ENCODE results near the gene SENP6.

DNA sequence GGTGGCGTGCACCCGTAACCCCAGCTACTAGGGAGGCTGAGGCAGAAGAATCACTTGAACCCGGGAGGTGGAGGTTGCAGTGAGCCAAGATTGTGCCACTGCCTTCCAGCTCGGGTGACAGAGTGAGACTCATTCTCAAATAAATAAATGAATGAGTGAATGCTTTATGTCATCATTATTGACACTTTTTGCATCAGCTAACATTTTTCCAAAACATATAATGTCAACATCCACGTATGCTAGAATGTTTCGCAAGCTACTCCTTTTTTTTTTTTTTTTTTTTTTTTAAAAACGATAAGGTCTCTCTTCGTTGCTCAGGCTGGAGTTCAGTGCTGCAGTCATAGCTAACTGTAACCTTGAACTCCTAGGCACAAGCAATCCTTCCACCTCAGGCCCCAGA is 72.2 kb downstream of the SENP6 start:
- TF ChIP-seq, protein P1, sequence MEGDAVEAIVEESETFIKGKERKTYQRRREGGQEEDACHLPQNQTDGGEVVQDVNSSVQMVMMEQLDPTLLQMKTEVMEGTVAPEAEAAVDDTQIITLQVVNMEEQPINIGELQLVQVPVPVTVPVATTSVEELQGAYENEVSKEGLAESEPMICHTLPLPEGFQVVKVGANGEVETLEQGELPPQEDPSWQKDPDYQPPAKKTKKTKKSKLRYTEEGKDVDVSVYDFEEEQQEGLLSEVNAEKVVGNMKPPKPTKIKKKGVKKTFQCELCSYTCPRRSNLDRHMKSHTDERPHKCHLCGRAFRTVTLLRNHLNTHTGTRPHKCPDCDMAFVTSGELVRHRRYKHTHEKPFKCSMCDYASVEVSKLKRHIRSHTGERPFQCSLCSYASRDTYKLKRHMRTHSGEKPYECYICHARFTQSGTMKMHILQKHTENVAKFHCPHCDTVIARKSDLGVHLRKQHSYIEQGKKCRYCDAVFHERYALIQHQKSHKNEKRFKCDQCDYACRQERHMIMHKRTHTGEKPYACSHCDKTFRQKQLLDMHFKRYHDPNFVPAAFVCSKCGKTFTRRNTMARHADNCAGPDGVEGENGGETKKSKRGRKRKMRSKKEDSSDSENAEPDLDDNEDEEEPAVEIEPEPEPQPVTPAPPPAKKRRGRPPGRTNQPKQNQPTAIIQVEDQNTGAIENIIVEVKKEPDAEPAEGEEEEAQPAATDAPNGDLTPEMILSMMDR (IDR thresholded peaks at IDR 0.05; ENCODE audit: low read depth, low read length, missing input control): no peak
- no peak for TF ChIP-seq TAF1 (conservative IDR thresholded peaks at IDR 0.05)
- no peak for TF ChIP-seq YY1 (IDR thresholded peaks at IDR 0.05)
- TF ChIP-seq, protein P2, sequence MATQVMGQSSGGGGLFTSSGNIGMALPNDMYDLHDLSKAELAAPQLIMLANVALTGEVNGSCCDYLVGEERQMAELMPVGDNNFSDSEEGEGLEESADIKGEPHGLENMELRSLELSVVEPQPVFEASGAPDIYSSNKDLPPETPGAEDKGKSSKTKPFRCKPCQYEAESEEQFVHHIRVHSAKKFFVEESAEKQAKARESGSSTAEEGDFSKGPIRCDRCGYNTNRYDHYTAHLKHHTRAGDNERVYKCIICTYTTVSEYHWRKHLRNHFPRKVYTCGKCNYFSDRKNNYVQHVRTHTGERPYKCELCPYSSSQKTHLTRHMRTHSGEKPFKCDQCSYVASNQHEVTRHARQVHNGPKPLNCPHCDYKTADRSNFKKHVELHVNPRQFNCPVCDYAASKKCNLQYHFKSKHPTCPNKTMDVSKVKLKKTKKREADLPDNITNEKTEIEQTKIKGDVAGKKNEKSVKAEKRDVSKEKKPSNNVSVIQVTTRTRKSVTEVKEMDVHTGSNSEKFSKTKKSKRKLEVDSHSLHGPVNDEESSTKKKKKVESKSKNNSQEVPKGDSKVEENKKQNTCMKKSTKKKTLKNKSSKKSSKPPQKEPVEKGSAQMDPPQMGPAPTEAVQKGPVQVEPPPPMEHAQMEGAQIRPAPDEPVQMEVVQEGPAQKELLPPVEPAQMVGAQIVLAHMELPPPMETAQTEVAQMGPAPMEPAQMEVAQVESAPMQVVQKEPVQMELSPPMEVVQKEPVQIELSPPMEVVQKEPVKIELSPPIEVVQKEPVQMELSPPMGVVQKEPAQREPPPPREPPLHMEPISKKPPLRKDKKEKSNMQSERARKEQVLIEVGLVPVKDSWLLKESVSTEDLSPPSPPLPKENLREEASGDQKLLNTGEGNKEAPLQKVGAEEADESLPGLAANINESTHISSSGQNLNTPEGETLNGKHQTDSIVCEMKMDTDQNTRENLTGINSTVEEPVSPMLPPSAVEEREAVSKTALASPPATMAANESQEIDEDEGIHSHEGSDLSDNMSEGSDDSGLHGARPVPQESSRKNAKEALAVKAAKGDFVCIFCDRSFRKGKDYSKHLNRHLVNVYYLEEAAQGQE (IDR thresholded peaks at IDR 0.05): no peak
- no peak for TF ChIP-seq SP1 (IDR thresholded peaks at IDR 0.05)
- TF ChIP-seq GABPA (IDR thresholded peaks at IDR 0.05 in 1 of 2, conservative IDR thresholded peaks at IDR 0.05 in 1 of 2): no peak
- TF ChIP-seq NR2F2 (IDR thresholded peaks at IDR 0.05): no peak
- no peak for TF ChIP-seq FOXA1 (IDR thresholded peaks at IDR 0.05)
- no peak for TF ChIP-seq RAD21 (IDR thresholded peaks at IDR 0.05)
- TF ChIP-seq, protein P3, sequence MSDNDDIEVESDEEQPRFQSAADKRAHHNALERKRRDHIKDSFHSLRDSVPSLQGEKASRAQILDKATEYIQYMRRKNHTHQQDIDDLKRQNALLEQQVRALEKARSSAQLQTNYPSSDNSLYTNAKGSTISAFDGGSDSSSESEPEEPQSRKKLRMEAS (IDR thresholded peaks at IDR 0.05): no peak
- TF ChIP-seq FOXA2 (IDR thresholded peaks at IDR 0.05): no peak
- no peak for TF ChIP-seq JUND (IDR thresholded peaks at IDR 0.05)
- TF ChIP-seq EGR1 (IDR thresholded peaks at IDR 0.05; ENCODE audit: low read depth in 2 of 2): no peak

Data from liver (tissue), 3 donors.